ENCODE data around the gene PLA2G4C. TPM values are rescaled to one million over a fixed set of nuclear protein-coding genes. Genes with fewer than 3 reads are reported as not detected.

PLA2G4C gene, protein sequence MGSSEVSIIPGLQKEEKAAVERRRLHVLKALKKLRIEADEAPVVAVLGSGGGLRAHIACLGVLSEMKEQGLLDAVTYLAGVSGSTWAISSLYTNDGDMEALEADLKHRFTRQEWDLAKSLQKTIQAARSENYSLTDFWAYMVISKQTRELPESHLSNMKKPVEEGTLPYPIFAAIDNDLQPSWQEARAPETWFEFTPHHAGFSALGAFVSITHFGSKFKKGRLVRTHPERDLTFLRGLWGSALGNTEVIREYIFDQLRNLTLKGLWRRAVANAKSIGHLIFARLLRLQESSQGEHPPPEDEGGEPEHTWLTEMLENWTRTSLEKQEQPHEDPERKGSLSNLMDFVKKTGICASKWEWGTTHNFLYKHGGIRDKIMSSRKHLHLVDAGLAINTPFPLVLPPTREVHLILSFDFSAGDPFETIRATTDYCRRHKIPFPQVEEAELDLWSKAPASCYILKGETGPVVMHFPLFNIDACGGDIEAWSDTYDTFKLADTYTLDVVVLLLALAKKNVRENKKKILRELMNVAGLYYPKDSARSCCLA
- 1 to 10 TPM in 1 of 2 experiments, under 1 TPM in 1; 0.82 to 2.1 TPM for total RNA-seq

- peaks cover 6% of the 10 kb centered on the region for H3K4me1 Mint-ChIP-seq
- H3K9me3 Mint-ChIP-seq (ENCODE audit: low read depth) = no peaks in the 10 kb centered on the region
- H3K27me3 Mint-ChIP-seq = no peaks in the 10 kb centered on the region
- peak; percentile 87 for DNase-seq
- ATAC-seq = peak; percentile 92
- peak within 1 kb of the TSS; percentile 64 for H3K4me3 Mint-ChIP-seq
- CTCF ChIA-PET = interaction anchor here (0.9 to 5.2 kb wide), 11 partner anchors 9 to 156 kb away, joined by 3 to 37 read pairs (median 4); no protein-coding TSS in a partner anchor
- peak within 1 kb of the TSS; percentile 60 for H3K27ac Mint-ChIP-seq
- peaks cover 4% of the 10 kb centered on the region for H3K36me3 Mint-ChIP-seq
Observed at GRCh38 chr19:48110350-48110966, at the start of gene PLA2G4C. PLA2G4C (minus strand) TSS chr19:48110817; CDS start chr19:48106529, 4,288 bp downstream.

DNA sequence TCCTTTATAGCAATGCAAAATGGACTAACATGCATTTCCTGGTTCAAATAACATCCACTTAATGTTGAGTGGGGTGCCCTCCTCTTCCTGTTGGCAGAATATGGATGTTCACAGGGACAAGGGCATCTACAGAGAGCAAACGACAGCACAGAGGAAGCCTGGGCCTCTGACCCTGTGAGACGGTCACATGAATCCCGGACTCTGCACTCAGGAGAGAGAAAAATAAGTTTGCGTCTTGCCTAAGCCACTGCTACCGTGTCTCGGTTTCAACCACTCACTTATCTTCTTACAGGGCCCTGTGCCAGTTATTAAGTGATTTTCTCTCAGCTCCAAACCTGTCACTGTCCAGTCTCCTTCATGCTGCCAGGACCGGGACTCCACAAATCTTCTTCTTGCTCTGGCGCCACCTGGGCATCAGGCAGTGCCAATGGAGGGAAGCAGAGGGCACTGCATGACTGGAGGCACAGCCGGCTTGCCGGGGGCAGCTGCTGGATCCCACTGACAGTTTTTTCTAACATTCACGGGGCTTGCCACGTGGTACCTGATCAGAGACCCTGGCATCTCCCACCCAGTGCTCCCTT, 47.7 kb upstream of the PLA2G4C start:
- no peaks in the 10 kb centered on the region for H3K4me1 Mint-ChIP-seq
- peaks cover 47% of the 10 kb centered on the region for H3K36me3 Mint-ChIP-seq
- no peak overlapping the region for H3K27ac Mint-ChIP-seq
- no peaks in the 10 kb centered on the region for H3K9me3 Mint-ChIP-seq (ENCODE audit: low read depth)
- ATAC-seq (no peak), DNase-seq (no peak)
- CTCF ChIA-PET = no interaction called here
- H3K27me3 Mint-ChIP-seq = no peaks in the 10 kb centered on the region
- no peak overlapping the region for H3K4me3 Mint-ChIP-seq

DNA sequence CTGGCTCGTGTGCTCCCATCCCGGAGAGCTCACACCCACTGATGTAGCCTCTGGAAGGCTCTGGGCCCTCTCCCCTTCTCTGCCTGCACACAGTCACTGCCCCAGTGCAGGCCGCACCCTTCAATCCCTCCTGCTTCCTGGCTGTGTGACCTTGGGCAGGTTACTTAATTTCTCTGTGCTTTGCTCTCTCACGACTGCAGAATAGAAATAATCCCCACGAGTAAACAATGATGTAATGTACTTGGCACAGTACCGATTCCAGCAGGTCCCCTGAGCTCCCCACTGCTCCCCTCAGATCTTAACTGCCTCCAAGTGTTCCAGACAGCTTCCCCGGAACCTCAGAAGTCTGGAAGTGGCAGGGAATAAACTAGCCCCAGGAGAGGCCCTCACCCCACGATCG, 43.4 kb upstream of the PLA2G4C start:
- Mint-ChIP-seq H3K27me3 (no peaks in the 10 kb centered on the region), H3K27ac (no peak overlapping the region), H3K36me3 (peaks cover 44% of the 10 kb centered on the region)

GRCh38 chr19:48152551-48152950, 41.9 kb upstream of the PLA2G4C start:
- H3K36me3 Mint-ChIP-seq = peaks cover 34% of the 10 kb centered on the region
- ATAC-seq = peak; percentile 67

More for the DNA sequence above, 43.4 kb upstream of the PLA2G4C start:
- ATAC-seq (no peak), DNase-seq (no peak)
- peaks cover 2% of the 10 kb centered on the region for H3K4me1 Mint-ChIP-seq
- CTCF ChIA-PET = interaction anchor here (1.2 to 5.3 kb wide), 3 partner anchors 9 to 191 kb away, joined by 6 to 37 read pairs (median 17); partner anchors contain the start of gene PLA2G4C
- H3K4me3 Mint-ChIP-seq = no peak overlapping the region
- H3K9me3 Mint-ChIP-seq (ENCODE audit: low read depth) = no peaks in the 10 kb centered on the region

GRCh38 chr19:48149430-48149829, 38.8 kb upstream of the PLA2G4C start:
- Mint-ChIP-seq H3K9me3 (ENCODE audit: low read depth) (no peaks in the 10 kb centered on the region), H3K27me3 (no peaks in the 10 kb centered on the region), H3K36me3 (peaks cover 29% of the 10 kb centered on the region), H3K4me1 (peaks cover 2% of the 10 kb centered on the region), H3K27ac (no peak overlapping the region), H3K4me3 (no peak overlapping the region)
- CTCF ChIA-PET = interaction anchor here (1.4 to 1.6 kb wide), 3 partner anchors 8 to 44 kb away, joined by 4 read pairs; partner anchors contain the start of gene PLA2G4C
- ATAC-seq = no peak
- no peak for DNase-seq

More at GRCh38 chr19:48152551-48152950, 41.9 kb upstream of the PLA2G4C start:
- Mint-ChIP-seq H3K9me3 (ENCODE audit: low read depth) (no peaks in the 10 kb centered on the region), H3K27me3 (no peaks in the 10 kb centered on the region), H3K4me1 (peaks cover 2% of the 10 kb centered on the region), H3K4me3 (no peak overlapping the region), H3K27ac (peak overlapping the region; percentile 49)
- CTCF ChIA-PET = interaction anchor here (0.7 to 5.3 kb wide), 10 partner anchors 11 to 190 kb away, joined by 3 to 37 read pairs (median 4); partner anchors contain the start of genes LIG1, PLA2G4C and ZSWIM9
- DNase-seq = peak; percentile 69

DNA sequence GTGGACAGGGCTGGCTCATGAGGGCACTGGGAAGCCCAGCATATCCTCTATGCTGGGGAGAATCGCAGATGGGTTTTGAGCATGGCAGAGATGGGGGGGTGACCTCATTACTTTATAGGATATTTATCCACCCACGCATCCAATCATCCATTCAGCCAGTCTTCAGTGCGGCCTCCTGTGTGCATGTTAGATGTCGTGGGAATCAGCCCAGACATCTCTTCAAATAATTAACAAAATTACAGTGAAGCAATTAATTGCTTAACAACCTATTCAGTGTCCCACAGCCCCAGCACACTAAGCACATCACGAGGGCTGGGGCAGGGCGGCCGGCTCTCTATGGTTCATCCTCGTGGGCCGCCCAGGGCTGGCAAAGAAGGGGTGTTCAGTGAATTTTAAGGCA, 38.0 kb upstream of the PLA2G4C start:
- Mint-ChIP-seq H3K27me3 (no peaks in the 10 kb centered on the region), H3K36me3 (peaks cover 29% of the 10 kb centered on the region), H3K4me1 (peaks cover 2% of the 10 kb centered on the region), H3K9me3 (ENCODE audit: low read depth) (no peaks in the 10 kb centered on the region), H3K4me3 (no peak overlapping the region), H3K27ac (no peak overlapping the region)
- CTCF ChIA-PET = interaction anchor here (1.1 kb wide), 1 partner anchor 46 kb away, joined by 5 read pairs; no protein-coding TSS in a partner anchor
- ATAC-seq (no peak), DNase-seq (no peak)

GRCh38 chr19:48147597-48148175, 37.1 kb upstream of the PLA2G4C start:
- CTCF ChIA-PET = interaction anchor here (0.7 to 1.1 kb wide), 4 partner anchors 38 to 184 kb away, joined by 3 to 5 read pairs (median 3); no protein-coding TSS in a partner anchor
- ATAC-seq (no peak), DNase-seq (no peak)
- no peak overlapping the region for H3K27ac Mint-ChIP-seq
- peaks cover 2% of the 10 kb centered on the region for H3K4me1 Mint-ChIP-seq
- H3K27me3 Mint-ChIP-seq = no peaks in the 10 kb centered on the region
- peaks cover 30% of the 10 kb centered on the region for H3K36me3 Mint-ChIP-seq
- H3K4me3 Mint-ChIP-seq = no peak overlapping the region
- no peaks in the 10 kb centered on the region for H3K9me3 Mint-ChIP-seq (ENCODE audit: low read depth)

DNA sequence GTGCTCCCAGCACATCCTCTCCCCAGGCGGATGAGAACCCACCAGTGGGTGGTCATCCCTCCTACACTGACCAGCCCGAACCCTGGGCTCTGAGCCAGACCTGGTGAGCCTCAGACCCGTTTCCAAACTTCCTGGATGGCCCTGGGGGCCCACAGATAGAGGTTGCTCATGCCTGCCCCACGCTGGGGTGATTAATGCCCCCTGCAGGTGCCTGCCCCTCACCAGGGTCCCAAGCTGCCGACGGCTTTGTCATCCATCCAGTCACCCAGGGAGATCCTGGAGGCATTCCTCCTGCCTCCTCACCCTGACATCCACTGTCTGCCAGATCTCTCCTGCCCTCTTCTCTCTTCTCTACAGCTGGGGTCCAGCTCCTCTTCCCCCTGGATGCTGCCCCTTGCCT, 28.4 kb upstream of the PLA2G4C start:
- Mint-ChIP-seq H3K4me1 (no peaks in the 10 kb centered on the region), H3K27ac (no peak overlapping the region), H3K36me3 (peaks cover 22% of the 10 kb centered on the region), H3K27me3 (no peaks in the 10 kb centered on the region), H3K9me3 (ENCODE audit: low read depth) (no peaks in the 10 kb centered on the region), H3K4me3 (no peak overlapping the region)
- ATAC-seq (no peak), DNase-seq (no peak)
- CTCF ChIA-PET = no interaction called here

- CTCF ChIA-PET = no interaction called here
- Mint-ChIP-seq H3K9me3 (ENCODE audit: low read depth) (no peaks in the 10 kb centered on the region), H3K4me3 (no peak overlapping the region), H3K27ac (no peak overlapping the region), H3K27me3 (no peaks in the 10 kb centered on the region), H3K36me3 (peaks cover 21% of the 10 kb centered on the region), H3K4me1 (no peaks in the 10 kb centered on the region)
- DNase-seq (no peak), ATAC-seq (no peak)
Observed at GRCh38 chr19:48137411-48137810, 26.8 kb upstream of the PLA2G4C start.

DNA sequence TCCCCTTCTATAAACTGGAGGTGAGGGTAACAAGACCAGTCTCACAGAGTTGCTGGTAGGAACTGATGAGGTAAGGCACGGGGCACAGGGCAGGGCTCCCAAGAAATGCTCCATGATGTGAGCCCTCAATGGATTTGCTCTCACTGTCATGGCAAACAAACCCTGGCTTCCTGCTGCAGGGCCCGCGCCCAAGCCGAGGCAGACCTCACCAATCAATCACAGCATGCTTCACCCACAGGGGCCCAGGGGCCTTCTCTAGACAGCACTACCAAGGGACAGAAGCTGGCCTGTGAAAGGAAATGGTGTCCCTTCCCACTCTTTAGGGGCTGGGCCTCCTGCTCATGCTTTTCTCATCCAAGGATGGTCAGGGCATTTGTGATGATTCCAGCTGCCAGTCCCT, 25.9 kb upstream of the PLA2G4C start:
- no peaks in the 10 kb centered on the region for H3K27me3 Mint-ChIP-seq
- no peaks in the 10 kb centered on the region for H3K4me1 Mint-ChIP-seq
- CTCF ChIA-PET = no interaction called here
- no peak overlapping the region for H3K27ac Mint-ChIP-seq
- DNase-seq (no peak), ATAC-seq (no peak)
- peaks cover 26% of the 10 kb centered on the region for H3K36me3 Mint-ChIP-seq
- no peaks in the 10 kb centered on the region for H3K9me3 Mint-ChIP-seq (ENCODE audit: low read depth)
- no peak overlapping the region for H3K4me3 Mint-ChIP-seq

DNA sequence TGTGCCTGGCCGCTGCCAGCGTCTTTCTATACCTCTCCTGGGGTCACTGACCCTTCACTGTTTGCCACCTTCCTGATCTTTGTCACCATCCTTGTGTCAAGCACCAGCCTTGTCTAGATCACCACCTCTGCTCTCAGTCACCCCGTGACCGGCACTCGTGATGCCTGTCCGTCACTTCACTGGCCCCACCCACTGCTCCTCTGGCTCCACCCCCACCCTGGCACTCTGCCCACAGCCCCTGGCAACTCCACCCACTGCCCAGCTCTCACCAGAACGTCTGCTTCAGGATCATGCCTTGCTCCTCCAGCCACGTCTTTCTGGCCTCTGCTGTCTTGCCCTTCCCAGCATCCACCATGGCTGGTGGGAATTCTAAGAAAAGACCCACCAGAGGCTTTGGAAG, 24.8 kb upstream of the PLA2G4C start:
- H3K27ac Mint-ChIP-seq = no peak overlapping the region
- no peaks in the 10 kb centered on the region for H3K9me3 Mint-ChIP-seq (ENCODE audit: low read depth)
- no peak for DNase-seq
- CTCF ChIA-PET = interaction anchor here (1.3 kb wide), 1 partner anchor 9 kb away, joined by 3 read pairs; no protein-coding TSS in a partner anchor
- no peaks in the 10 kb centered on the region for H3K27me3 Mint-ChIP-seq
- H3K36me3 Mint-ChIP-seq = peaks cover 32% of the 10 kb centered on the region
- no peaks in the 10 kb centered on the region for H3K4me1 Mint-ChIP-seq
- ATAC-seq = no peak
- H3K4me3 Mint-ChIP-seq = no peak overlapping the region

- Mint-ChIP-seq H3K4me3 (no peak overlapping the region), H3K27ac (no peak overlapping the region), H3K27me3 (no peaks in the 10 kb centered on the region), H3K4me1 (no peaks in the 10 kb centered on the region), H3K9me3 (ENCODE audit: low read depth) (no peaks in the 10 kb centered on the region), H3K36me3 (peaks cover 34% of the 10 kb centered on the region)
- ATAC-seq = no peak
- CTCF ChIA-PET = no interaction called here
- no peak for DNase-seq
Observed at GRCh38 chr19:48133094-48133493, 22.5 kb upstream of the PLA2G4C start.

GRCh38 chr19:48127561-48127960, 16.9 kb upstream of the PLA2G4C start:
- no peak for DNase-seq
- Mint-ChIP-seq H3K4me1 (peaks cover 6% of the 10 kb centered on the region), H3K36me3 (peaks cover 57% of the 10 kb centered on the region), H3K4me3 (no peak overlapping the region), H3K9me3 (ENCODE audit: low read depth) (no peaks in the 10 kb centered on the region), H3K27me3 (no peaks in the 10 kb centered on the region), H3K27ac (no peak overlapping the region)
- ATAC-seq = no peak
- CTCF ChIA-PET = no interaction called here

Measured in activated CD8-positive, alpha-beta memory T cell treated with anti-CD3 and anti-CD28 coated beads, Interleukin-2, amount 10 ng/mL, durations not matched to agents 7 days and 5 days (primary cell).